Peyer's patch (tissue), 4 donors: Measurements from ENCODE around the gene ISLR. TPM values are rescaled to one million over a fixed set of nuclear protein-coding genes. Genes with fewer than 3 reads are reported as not detected.

ENCODE experiments used
- DNase-seq, 3 donors: peaks; one replicate each; pipeline ENCODE4 v3.0.0-alpha.2; 2017 to 2019
- H3K27ac ChIP-seq, 4 donors: fragments of 200-600 bp; sonication (generic); one replicate each; pipeline ENCODE4 v1.5.1; 2016 to 2019
- H3K27me3 ChIP-seq, 2 donors: fragments of 200-600 bp; sonication (generic); one replicate each; pipeline ENCODE4 v1.5.1; 2019
- H3K36me3 ChIP-seq, 3 donors: fragments of 200-600 bp; sonication (generic); one replicate each; pipeline ENCODE4 v1.5.1; 2016 to 2019
- H3K4me1 ChIP-seq, 4 donors: fragments of 200-600 bp; sonication (generic); one replicate each; pipeline ENCODE4 v1.5.1; 2016 to 2019
- H3K4me3 ChIP-seq, 4 donors: fragments of 200-600 bp; sonication (generic); 1 replicate in 3 of 4; 2 replicates in 1 of 4; pipeline ENCODE4 v1.5.1; 2016 to 2019; ENCODE audit warnings: mild to moderate bottlenecking in 1 of 4
- H3K9me3 ChIP-seq, 4 donors: fragments of 200-600 bp; sonication (generic); one replicate each; pipeline ENCODE4 v1.5.1; 2016 to 2019; ENCODE audit warnings: mild to moderate bottlenecking in 1 of 4
- POLR2A ChIP-seq, 2 donors: fragments of 450-650 bp; IDR thresholded peaks; one replicate each; pipeline ENCODE4 v1.5.1; 2017; ENCODE audit warnings: antibody characterized with exemption in 2 of 2, mild to moderate bottlenecking in 2 of 2, moderate library complexity in 2 of 2
- total RNA-seq, 4 donors: library from RNA; depleted of rRNA; stranded (reverse); fragments of >200 nt; gene quantifications; one replicate each; pipeline ENCODE4 v1.1.0, GENCODE V29; 2016
- TF ChIP-seq, protein P1 (sequence below), 6 experiments: fragments of 450-650 bp in 4 of 6; fragments of 200-600 bp in 2 of 6; sonication (generic) in 1 of 6; IDR thresholded peaks; one replicate each; pipeline ENCODE4 v1.5.1; 2017 to 2019; ENCODE audit warnings: antibody characterized with exemption in 6 of 6, mild to moderate bottlenecking in 3 of 6, moderate library complexity in 1 of 6

ISLR gene
- total RNA-seq, 4 donors from 2014 or later: 6.3 to 22.8 (median 17.5) TPM

DNA sequence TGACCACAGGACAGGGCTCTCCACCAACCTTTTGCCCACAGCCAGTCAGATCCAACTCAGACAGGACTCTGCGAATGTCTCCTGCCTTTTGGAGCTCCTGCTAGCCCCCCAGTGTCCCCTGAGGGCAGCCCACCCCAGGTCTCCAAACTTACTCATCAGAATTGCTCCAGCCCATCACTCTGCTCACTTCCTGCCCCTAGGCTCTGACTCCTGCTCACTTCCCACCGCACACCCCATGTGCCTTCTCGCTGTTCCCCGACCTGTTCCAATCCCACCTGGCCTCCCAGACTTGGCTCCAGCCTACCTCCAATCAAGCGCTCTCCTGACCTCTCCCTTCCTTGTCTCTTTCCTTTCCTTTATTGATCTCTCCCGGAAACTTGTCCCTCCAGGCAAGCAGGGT lies 35.0 kb downstream of the ISLR start:
- H3K27ac ChIP-seq: no peak overlapping the region
- no peaks in the 10 kb centered on the region for H3K9me3 ChIP-seq
- no peaks in the 10 kb centered on the region for H3K4me1 ChIP-seq
- no peaks in the 10 kb centered on the region for H3K36me3 ChIP-seq
- no peaks in the 10 kb centered on the region for H3K27me3 ChIP-seq
- no peak overlapping the region for H3K4me3 ChIP-seq
- no peak for TF ChIP-seq POLR2A (IDR thresholded peaks at IDR 0.05)
- TF ChIP-seq, protein P1, sequence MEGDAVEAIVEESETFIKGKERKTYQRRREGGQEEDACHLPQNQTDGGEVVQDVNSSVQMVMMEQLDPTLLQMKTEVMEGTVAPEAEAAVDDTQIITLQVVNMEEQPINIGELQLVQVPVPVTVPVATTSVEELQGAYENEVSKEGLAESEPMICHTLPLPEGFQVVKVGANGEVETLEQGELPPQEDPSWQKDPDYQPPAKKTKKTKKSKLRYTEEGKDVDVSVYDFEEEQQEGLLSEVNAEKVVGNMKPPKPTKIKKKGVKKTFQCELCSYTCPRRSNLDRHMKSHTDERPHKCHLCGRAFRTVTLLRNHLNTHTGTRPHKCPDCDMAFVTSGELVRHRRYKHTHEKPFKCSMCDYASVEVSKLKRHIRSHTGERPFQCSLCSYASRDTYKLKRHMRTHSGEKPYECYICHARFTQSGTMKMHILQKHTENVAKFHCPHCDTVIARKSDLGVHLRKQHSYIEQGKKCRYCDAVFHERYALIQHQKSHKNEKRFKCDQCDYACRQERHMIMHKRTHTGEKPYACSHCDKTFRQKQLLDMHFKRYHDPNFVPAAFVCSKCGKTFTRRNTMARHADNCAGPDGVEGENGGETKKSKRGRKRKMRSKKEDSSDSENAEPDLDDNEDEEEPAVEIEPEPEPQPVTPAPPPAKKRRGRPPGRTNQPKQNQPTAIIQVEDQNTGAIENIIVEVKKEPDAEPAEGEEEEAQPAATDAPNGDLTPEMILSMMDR (IDR thresholded peaks at IDR 0.05): no peak
- DNase-seq: no peak

DNA sequence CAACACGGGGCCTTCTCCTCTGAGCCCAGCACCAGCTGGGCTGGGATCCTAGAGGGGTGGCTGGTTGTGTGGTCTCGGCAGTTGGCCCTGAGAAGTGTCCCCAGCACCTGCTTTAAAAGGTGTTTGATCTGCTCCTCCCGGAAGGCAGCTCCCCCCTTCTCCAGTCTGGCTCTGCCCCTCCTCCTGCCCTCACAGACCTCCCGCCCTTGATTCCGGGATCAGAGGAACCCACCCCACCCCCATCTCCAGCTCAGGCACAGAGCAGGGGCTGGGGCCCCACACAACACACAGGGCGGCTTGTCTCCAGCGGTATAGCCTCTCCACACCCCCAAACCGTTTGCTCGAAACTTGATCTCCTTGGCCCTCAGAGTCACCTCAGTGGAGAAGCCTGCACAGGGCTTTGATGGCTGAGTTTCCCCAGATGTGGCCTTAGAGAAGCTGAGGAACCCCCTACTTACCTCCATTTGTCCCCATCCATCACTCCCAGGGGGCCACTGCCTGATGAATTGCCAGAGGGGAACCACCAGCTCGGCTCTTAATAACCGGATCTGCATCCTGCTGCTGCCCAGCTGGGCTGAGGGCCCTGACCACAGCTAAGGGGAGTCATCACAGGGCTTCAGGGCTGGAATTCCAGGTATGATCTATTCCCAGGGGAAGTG lies 35.5 kb downstream of the ISLR start:
- no peak for TF ChIP-seq POLR2A (IDR thresholded peaks at IDR 0.05)
- TF ChIP-seq, protein P1 (IDR thresholded peaks at IDR 0.05): no peak
- Histone ChIP-seq H3K27me3 (no peaks in the 10 kb centered on the region), H3K4me3 (no peak overlapping the region), H3K4me1 (no peaks in the 10 kb centered on the region), H3K9me3 (no peaks in the 10 kb centered on the region), H3K36me3 (no peaks in the 10 kb centered on the region), H3K27ac (no peak overlapping the region)
- DNase-seq: no peak

DNA sequence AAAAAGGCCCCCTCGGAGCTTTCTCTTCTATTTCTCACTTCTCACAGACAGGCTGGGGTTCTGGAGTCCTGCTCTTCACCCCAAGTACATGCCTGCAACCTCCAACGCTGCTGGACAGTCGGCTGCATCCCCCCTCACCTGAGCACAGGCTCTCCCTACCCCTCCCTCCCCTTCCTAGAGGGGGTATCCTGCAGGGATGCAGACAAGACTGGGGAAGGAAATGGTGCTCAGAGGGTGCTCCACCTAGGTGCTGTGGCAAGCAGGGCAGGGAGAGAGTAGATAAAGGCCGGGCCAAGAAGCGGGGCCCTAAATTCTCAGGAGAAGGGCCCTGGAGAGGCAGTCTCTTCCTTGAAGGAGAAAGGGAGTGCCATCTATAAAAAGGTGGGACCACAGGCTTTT lies 36.0 kb downstream of the ISLR start:
- Histone ChIP-seq H3K9me3 (no peaks in the 10 kb centered on the region), H3K27me3 (no peaks in the 10 kb centered on the region), H3K4me1 (no peaks in the 10 kb centered on the region), H3K36me3 (no peaks in the 10 kb centered on the region), H3K4me3 (no peak overlapping the region), H3K27ac (no peak overlapping the region)
- TF ChIP-seq, protein P1 (IDR thresholded peaks at IDR 0.05): no peak
- TF ChIP-seq POLR2A (IDR thresholded peaks at IDR 0.05): no peak
- DNase-seq: no peak

DNA sequence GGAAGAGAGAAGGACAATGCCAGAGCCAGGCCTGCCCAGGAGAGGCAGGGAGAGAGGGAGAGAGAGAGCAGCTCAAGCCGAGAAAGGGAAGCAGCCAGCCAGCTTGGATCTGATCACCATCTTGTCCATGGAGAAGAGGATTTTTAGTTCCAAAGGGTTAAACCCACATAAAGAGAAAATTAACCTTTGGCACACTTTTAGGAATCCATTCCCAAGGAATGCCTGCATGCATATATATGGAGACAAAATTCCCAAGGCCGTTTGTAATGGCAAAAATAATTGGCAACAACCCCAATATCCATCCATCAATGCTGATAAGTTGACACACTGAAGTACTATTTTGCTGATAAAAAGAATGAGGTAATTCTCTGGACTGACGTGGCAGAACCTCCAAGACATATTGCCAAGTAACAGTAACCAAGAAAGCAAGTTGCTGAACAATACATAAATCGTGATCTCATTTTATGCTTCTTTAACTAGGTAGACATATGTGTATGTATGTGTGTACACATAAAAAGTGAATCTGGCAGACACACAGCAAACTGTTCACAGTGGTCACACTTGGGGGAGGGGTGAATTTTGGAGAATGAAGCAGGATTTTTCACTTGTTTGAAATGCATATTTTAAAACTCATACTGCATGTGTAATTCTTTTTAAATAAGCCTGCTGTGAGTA lies 36.6 kb downstream of the ISLR start:
- TF ChIP-seq, protein P1 (IDR thresholded peaks at IDR 0.05): no peak
- no peak for TF ChIP-seq POLR2A (IDR thresholded peaks at IDR 0.05)
- no peaks in the 10 kb centered on the region for H3K27me3 ChIP-seq
- no peak overlapping the region for H3K4me3 ChIP-seq
- no peaks in the 10 kb centered on the region for H3K36me3 ChIP-seq
- no peak for DNase-seq
- no peaks in the 10 kb centered on the region for H3K4me1 ChIP-seq
- no peaks in the 10 kb centered on the region for H3K9me3 ChIP-seq
- H3K27ac ChIP-seq: no peak overlapping the region

DNA sequence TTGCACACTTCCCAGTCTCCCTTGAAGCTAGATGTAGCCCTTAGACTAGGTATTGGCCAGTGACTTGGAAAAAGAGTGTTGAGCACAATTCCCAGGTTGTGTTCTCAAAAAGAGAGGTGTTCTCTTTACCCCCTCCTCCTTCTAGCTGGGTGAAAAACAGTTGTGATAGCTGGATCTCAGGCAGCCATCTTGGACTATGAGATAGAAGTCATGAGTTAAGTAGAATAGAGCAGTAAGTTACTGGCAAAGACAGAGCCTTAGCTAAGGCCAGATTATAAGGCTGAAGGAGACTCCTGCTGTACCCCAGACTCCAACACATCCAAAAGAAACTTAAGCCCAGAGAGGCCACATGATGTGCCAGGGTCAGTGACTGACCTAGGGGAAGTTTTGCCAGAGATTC lies 37.2 kb downstream of the ISLR start:
- no peak for DNase-seq
- Histone ChIP-seq H3K36me3 (no peaks in the 10 kb centered on the region), H3K4me3 (no peak overlapping the region), H3K9me3 (no peaks in the 10 kb centered on the region), H3K27ac (no peak overlapping the region), H3K27me3 (no peaks in the 10 kb centered on the region), H3K4me1 (no peaks in the 10 kb centered on the region)
- TF ChIP-seq, protein P1 (IDR thresholded peaks at IDR 0.05): no peak
- no peak for TF ChIP-seq POLR2A (IDR thresholded peaks at IDR 0.05)
